IMR-90 (cell line): ENCODE results near the gene ZDHHC8. TPM values are rescaled to one million over a fixed set of nuclear protein-coding genes. Genes with fewer than 3 reads are reported as not detected.

Source experiments
- ATAC-seq: fragments of 200-7000 bp; cut with Tn5 transposase; 2 replicates; pipeline ENCODE4 v1.9.1; 2020; ENCODE audit warnings: low read depth, mild to moderate bottlenecking, moderate library complexity
- BruUV-seq: library from RNA; stranded (reverse); fragments of 400-500 nt; replicated peaks from 2 replicates; lab custom pipeline; 2021; lab: Mats Ljungman, UMichigan
- CTCF ChIA-PET: fragments of 300-600 bp; formaldehyde crosslinking; extraction: SDS; loops from one replicate; lab custom pipeline; 2021; ENCODE audit warnings: antibody characterized with exemption; lab: Yijun Ruan, JAX
- POLR2A ChIA-PET: fragments of 300-600 bp; sonication (Branson Sonifier 250); formaldehyde crosslinking; loops from one replicate; lab custom pipeline; 2022; ENCODE audit warnings: antibody characterized with exemption; ENCODE audit not compliant: unreplicated experiment; lab: Charles Lee
- DNase-seq: peaks from one replicate; pipeline ENCODE4 v3.0.0; 2013
- H2AFZ ChIP-seq: replicated peaks from 2 replicates; pipeline ENCODE3; 2013; ENCODE audit warnings: low read length, mild to moderate bottlenecking; ENCODE audit not compliant: poor library complexity
- H2AK5ac ChIP-seq: 2 replicates; pipeline ENCODE4 v1.6.1; 2013; ENCODE audit warnings: low read depth, low read length, inconsistent platforms
- H2AK9ac ChIP-seq: replicated peaks from 2 replicates; pipeline ENCODE3; 2013; ENCODE audit warnings: mild to moderate bottlenecking, low read depth, low read length, moderate library complexity; ENCODE audit not compliant: poor library complexity
- H2BK120ac ChIP-seq: 2 replicates; pipeline ENCODE4 v1.6.1; 2013; ENCODE audit warnings: low read depth, low read length, inconsistent platforms
- H2BK15ac ChIP-seq: 3 replicates; pipeline ENCODE4 v1.6.1; 2013; ENCODE audit warnings: low read depth, low read length, inconsistent platforms
- H2BK20ac ChIP-seq: 2 replicates; pipeline ENCODE4 v1.6.1; 2013; ENCODE audit warnings: low read depth, mild to moderate bottlenecking, inconsistent platforms, low read length, moderate library complexity
- H2BK5ac ChIP-seq: 2 replicates; pipeline ENCODE4 v1.6.1; 2013; ENCODE audit warnings: mild to moderate bottlenecking, low read depth, low read length, inconsistent platforms; ENCODE audit not compliant: poor library complexity, severe bottlenecking
- H3K14ac ChIP-seq: replicated peaks from 2 replicates; pipeline ENCODE4 v1.6.1; 2013; ENCODE audit warnings: low read depth, low read length, inconsistent platforms
- H3K18ac ChIP-seq: 2 replicates; pipeline ENCODE4 v1.6.1; 2013; ENCODE audit warnings: low read depth, low read length, control low read depth
- H3K23ac ChIP-seq: 2 replicates; pipeline ENCODE4 v1.6.1; 2013; ENCODE audit warnings: low read depth, low read length, inconsistent platforms
- H3K27ac ChIP-seq: 2 replicates; pipeline ENCODE4 v1.5.1; 2013; ENCODE audit warnings: mild to moderate bottlenecking, control low read depth, low read length; ENCODE audit not compliant: insufficient read depth
- H3K27me3 ChIP-seq: 2 replicates; pipeline ENCODE4 v1.6.1; 2013; ENCODE audit warnings: low read length; ENCODE audit not compliant: control insufficient read depth, insufficient read depth
- H3K36me3 ChIP-seq: 2 replicates; pipeline ENCODE4 v1.6.1; 2013; ENCODE audit warnings: low read length, mixed read lengths; ENCODE audit not compliant: control insufficient read depth, insufficient read depth
- H3K4ac ChIP-seq: 2 replicates; pipeline ENCODE4 v1.6.1; 2013; ENCODE audit warnings: low read depth, low read length, inconsistent platforms
- H3K4me1 ChIP-seq: 2 replicates; pipeline ENCODE4 v1.6.1; 2013; ENCODE audit warnings: low read length, mixed read lengths; ENCODE audit not compliant: control insufficient read depth, insufficient read depth
- H3K4me2 ChIP-seq: 2 replicates; pipeline ENCODE4 v1.6.1; 2013; ENCODE audit warnings: low read depth, mild to moderate bottlenecking, control low read depth, low read length, moderate library complexity
- H3K4me3 ChIP-seq: 2 replicates; pipeline ENCODE4 v1.5.1; 2013; ENCODE audit warnings: low read depth, mild to moderate bottlenecking, control low read depth, low read length, moderate library complexity; ENCODE audit not compliant: insufficient read depth
- H3K56ac ChIP-seq: 2 replicates; pipeline ENCODE4 v1.6.1; 2013; ENCODE audit warnings: low read length, inconsistent platforms; ENCODE audit not compliant: insufficient read depth; ENCODE audit errors: extremely low read depth
- H3K79me1 ChIP-seq, 2 experiments: 2 replicates each; pipeline ENCODE4 v1.6.1; 2013; ENCODE audit warnings: low read length in 2 of 2, inconsistent platforms in 1 of 2, low read depth in 1 of 2
- H3K9ac ChIP-seq: 2 replicates; pipeline ENCODE4 v1.6.1; 2013; ENCODE audit warnings: low read depth, low read length, control low read depth
- H3K9me1 ChIP-seq: 2 replicates; pipeline ENCODE4 v1.6.1; 2013; ENCODE audit warnings: low read length, inconsistent platforms; ENCODE audit not compliant: insufficient read depth
- H3K9me3 ChIP-seq: 2 replicates; pipeline ENCODE4 v1.6.1; 2013; ENCODE audit warnings: low read length; ENCODE audit not compliant: control insufficient read depth, insufficient read depth
- H4K20me1 ChIP-seq: 2 replicates; pipeline ENCODE4 v1.6.1; 2013; ENCODE audit warnings: low read length, inconsistent platforms; ENCODE audit not compliant: insufficient read depth
- H4K5ac ChIP-seq: 2 replicates; pipeline ENCODE4 v1.6.1; 2013; ENCODE audit warnings: mild to moderate bottlenecking, low read depth, low read length, control low read depth
- H4K8ac ChIP-seq, 2 experiments: 2 replicates each; pipeline ENCODE4 v1.6.1; 2013; ENCODE audit warnings: low read depth in 2 of 2, low read length in 2 of 2, control low read depth in 1 of 2, inconsistent platforms in 1 of 2
- H4K91ac ChIP-seq: 2 replicates; pipeline ENCODE4 v1.6.1; 2013; ENCODE audit warnings: low read depth, low read length, inconsistent platforms; ENCODE audit not compliant: insufficient read depth
- BHLHE40 ChIP-seq: fragments of 150-350 bp; IDR thresholded peaks from 2 replicates; pipeline ENCODE4 v1.6.1; 2016; ENCODE audit warnings: mild to moderate bottlenecking, low read depth, low read length
- CEBPB ChIP-seq: IDR thresholded peaks from 2 replicates; pipeline ENCODE4 v1.6.1; 2012; ENCODE audit warnings: low read depth, low read length, improper control_type of control experiment
- CHD1 ChIP-seq: IDR thresholded peaks from 2 replicates; pipeline ENCODE4 v1.6.1; 2012; ENCODE audit warnings: low read depth, low read length, improper control_type of control experiment
- CTCF ChIP-seq: conservative IDR thresholded peaks from 2 replicates; pipeline ENCODE4 v1.5.1; 2012; ENCODE audit warnings: mild to moderate bottlenecking, low read depth, low read length, improper control_type of control experiment
- FOS ChIP-seq: fragments of 150-350 bp; IDR thresholded peaks from 2 replicates; pipeline ENCODE4 v1.6.1; 2016; ENCODE audit warnings: low read depth, low read length
- MAFK ChIP-seq: IDR thresholded peaks from 2 replicates; pipeline ENCODE4 v1.6.1; 2012; ENCODE audit warnings: low read depth, low read length, improper control_type of control experiment
- MXI1 ChIP-seq: IDR thresholded peaks from 2 replicates; pipeline ENCODE4 v1.6.1; 2012; ENCODE audit warnings: low read depth, mild to moderate bottlenecking, low read length, moderate library complexity, borderline replicate concordance
- NFE2L2 ChIP-seq: fragments of 150-350 bp; IDR thresholded peaks from 2 replicates; pipeline ENCODE4 v1.6.1; 2016; ENCODE audit warnings: low read depth, mild to moderate bottlenecking, low read length
- POLR2A ChIP-seq: IDR thresholded peaks from 2 replicates; pipeline ENCODE4 v1.6.1; 2012; ENCODE audit warnings: mild to moderate bottlenecking, low read depth, low read length
- RAD21 ChIP-seq: IDR thresholded peaks from 2 replicates; pipeline ENCODE4 v1.6.1; 2012; ENCODE audit warnings: low read length, improper control_type of control experiment
- RCOR1 ChIP-seq: IDR thresholded peaks from 2 replicates; pipeline ENCODE4 v1.6.1; 2012; ENCODE audit warnings: mild to moderate bottlenecking, low read length, improper control_type of control experiment; ENCODE audit not compliant: insufficient replicate concordance
- RFX5 ChIP-seq: IDR thresholded peaks from 2 replicates; pipeline ENCODE4 v1.8.0; 2012; ENCODE audit warnings: low read depth, mild to moderate bottlenecking, low read length, moderate library complexity
- SMC3 ChIP-seq: fragments of 150-350 bp; IDR thresholded peaks from 2 replicates; pipeline ENCODE4 v1.6.1; 2016; ENCODE audit warnings: low read depth, mild to moderate bottlenecking, antibody characterized with exemption, low read length, moderate library complexity
- WGBS, 2 experiments: methylation state at CpG; one replicate each; pipeline versions ENCODE4 v1.1.5 to v1.1.7; 2013; ENCODE audit warnings: missing lambda C conversion rate in 2 of 2; ENCODE audit not compliant: insufficient read length in 1 of 2; ENCODE audit errors: extremely low coverage in 2 of 2; 5-methylcytosine and 5-hydroxymethylcytosine counted together
- dilution Hi-C: fragments of 300-500 bp; cut with HindIII; formaldehyde crosslinking; loops from one replicate; pipeline ENCODE4 v1.14.3; 2018; ENCODE audit warnings: low sequenced_read_pairs; ENCODE audit not compliant: unreplicated experiment
- in situ Hi-C: fragments of 300-500 bp; cut with MboI; formaldehyde crosslinking; loops from 3 replicates; pipeline ENCODE4 v1.14.3; 2019; ENCODE audit warnings: low sequenced_read_pairs, inconsistent platforms, mixed read lengths
- intact Hi-C: fragments of 100-400 bp; cut with micrococcal nuclease; formaldehyde crosslinking; loops from 2 replicates; pipeline ENCODE4 v1.10.0; 2022
- polyA plus RNA-seq, 3 experiments: library from polyadenylated mRNA; depleted of rRNA; stranded (reverse); fragments of >200 nt; gene quantifications; 2 replicates each; pipeline ENCODE4 v1.2.3, GENCODE V29; 2012; ENCODE audit warnings: low replicate concordance in 1 of 3
- total RNA-seq: library from RNA; depleted of rRNA; stranded (reverse); fragments of >200 nt; gene quantifications from 2 replicates; pipeline ENCODE4 v1.2.3, GENCODE V29; 2012

ZDHHC8 gene
- total and polyA plus RNA-seq, 2 of the 4 experiments (the other 2 are of a cell fraction), result 2.5 to 72.6 TPM

DNA sequence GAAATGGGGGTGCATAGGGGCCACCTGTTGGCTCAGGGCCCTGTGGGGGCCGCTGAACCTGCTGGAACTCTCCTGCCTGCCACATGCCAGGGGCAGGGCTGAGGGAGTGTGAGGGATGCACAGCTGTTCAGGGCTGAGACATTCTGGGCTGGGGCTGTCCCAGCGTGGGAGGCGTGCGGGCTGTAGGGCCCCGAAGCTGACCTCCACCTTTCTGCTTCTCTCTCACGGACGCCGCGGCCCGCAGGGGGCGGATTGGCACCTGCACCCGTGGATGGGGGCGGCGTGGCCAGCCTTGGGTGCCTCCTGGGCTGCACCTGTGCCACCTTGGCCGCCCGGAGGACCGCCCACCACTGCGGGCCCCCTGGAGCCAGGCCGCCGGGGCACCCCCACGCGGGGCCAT is 15.2 kb downstream of the ZDHHC8 start:
- dilution Hi-C loops, result no loop called here

More for the DNA sequence above, 15.2 kb downstream of the ZDHHC8 start:
- ATAC-seq, result no peak
- ChIA-PET CTCF (no interaction called here), POLR2A (no interaction called here)
- no peak overlapping the region for H3K4me2 ChIP-seq
- no peak overlapping the region for H3K27ac ChIP-seq
- no peak overlapping the region for H2BK120ac ChIP-seq
- no peak overlapping the region for H4K5ac ChIP-seq
- no peaks in the 10 kb centered on the region for H3K27me3 ChIP-seq
- H3K4me1 ChIP-seq, result peaks cover 11% of the 10 kb centered on the region
- no peak overlapping the region for H4K8ac ChIP-seq
- no peak overlapping the region for H3K14ac ChIP-seq
- no peak overlapping the region for H3K4ac ChIP-seq
- H2AFZ ChIP-seq, result no peak overlapping the region
- WGBS, 2 experiments, result 90% methylated on average over 2 of the region's 22 CpGs; no CpG with 5 or more reads in 1 of the 2 experiments
- peaks cover 13% of the 10 kb centered on the region; the same call in 1 of the 2 replicates for H3K36me3 ChIP-seq
- peaks cover 8% of the 10 kb centered on the region; the same call in 1 of the 2 replicates for H3K9me1 ChIP-seq
- H4K20me1 ChIP-seq, result peaks cover 8% of the 10 kb centered on the region
- H2BK15ac ChIP-seq, result no peak overlapping the region
- no peak overlapping the region for H3K56ac ChIP-seq
- H3K9ac ChIP-seq, result no peak overlapping the region
- H2BK5ac ChIP-seq, result no peak overlapping the region
- no peaks in the 10 kb centered on the region for H3K9me3 ChIP-seq
- TF ChIP-seq CHD1, result no peak
- TF ChIP-seq BHLHE40, result no peak
- no peak for TF ChIP-seq CTCF
- no peak for TF ChIP-seq SMC3
- no peak for TF ChIP-seq MAFK
- TF ChIP-seq RFX5, result no peak
- TF ChIP-seq MXI1, result no peak
- TF ChIP-seq RAD21, result no peak
- no peak for TF ChIP-seq RCOR1
- TF ChIP-seq CEBPB, result no peak
- no peak for TF ChIP-seq FOS
- no peak for TF ChIP-seq NFE2L2
- no peak for TF ChIP-seq POLR2A
- no peak overlapping the region for H2AK9ac ChIP-seq
- H3K4me3 ChIP-seq, result no peak overlapping the region
- no peak overlapping the region for H2AK5ac ChIP-seq
- BruUV-seq, result no TSS peak
- no peak overlapping the region for H4K91ac ChIP-seq
- no peak overlapping the region for H3K23ac ChIP-seq
- H3K79me1 ChIP-seq, result peaks cover 0 to 18% of the 10 kb centered on the region in 2 experiments; a peak in 2 of 4 replicates
- no peak overlapping the region for H3K18ac ChIP-seq
- intact Hi-C loops, result no loop called here
- DNase-seq, result no peak
- in situ Hi-C loops, result no loop called here
- H2BK20ac ChIP-seq, result no peak overlapping the region
